ENCODE data around the gene METTL21A. TPM values are rescaled to one million over a fixed set of nuclear protein-coding genes. Genes with fewer than 3 reads are reported as not detected.

The METTL21A gene
- polyA plus RNA-seq, 12 donors = 15.2 to 24.3 (median 19.8) TPM; not detected in 1

DNA sequence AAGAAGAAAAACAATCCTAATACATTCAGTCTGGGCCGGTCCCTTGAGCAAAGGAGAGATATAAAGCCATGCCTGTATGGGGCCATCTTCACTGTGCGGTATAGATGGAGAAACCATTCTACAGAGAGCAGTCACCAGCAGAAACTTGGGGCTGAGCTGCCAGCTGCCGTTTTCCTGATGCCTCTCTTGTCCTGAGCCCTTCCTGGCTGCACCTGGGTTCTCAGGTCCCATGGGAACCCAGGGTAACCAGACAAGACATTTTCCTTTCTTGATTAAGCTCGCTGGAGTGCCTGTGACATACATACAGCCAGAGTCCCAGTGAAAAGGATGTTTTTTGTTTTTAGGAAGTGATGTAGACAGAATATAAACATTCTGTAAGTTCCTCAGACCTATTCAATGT, 5.3 kb upstream of the METTL21A start:
- no peak for DNase-seq

DNA sequence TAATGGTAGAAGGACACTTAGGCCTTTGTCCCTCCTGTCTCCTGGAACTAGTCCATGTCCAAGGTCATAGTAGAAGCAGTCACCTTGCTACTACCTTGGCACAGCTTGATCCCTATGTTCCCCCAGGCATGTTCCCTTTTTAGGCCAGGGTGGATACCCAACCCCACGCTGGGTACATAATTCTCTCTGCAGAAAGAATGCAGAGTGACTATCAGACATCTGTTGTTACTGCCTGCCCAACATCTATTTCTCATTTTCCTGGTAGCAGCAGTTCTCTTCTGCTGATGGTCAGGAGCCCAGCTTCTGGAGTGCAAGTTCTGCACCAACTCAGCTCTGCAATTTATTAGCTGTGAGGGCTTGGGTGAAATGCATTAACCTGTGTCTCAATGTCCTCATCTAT, 4.4 kb upstream of the METTL21A start:
- DNase-seq = no peak

DNA sequence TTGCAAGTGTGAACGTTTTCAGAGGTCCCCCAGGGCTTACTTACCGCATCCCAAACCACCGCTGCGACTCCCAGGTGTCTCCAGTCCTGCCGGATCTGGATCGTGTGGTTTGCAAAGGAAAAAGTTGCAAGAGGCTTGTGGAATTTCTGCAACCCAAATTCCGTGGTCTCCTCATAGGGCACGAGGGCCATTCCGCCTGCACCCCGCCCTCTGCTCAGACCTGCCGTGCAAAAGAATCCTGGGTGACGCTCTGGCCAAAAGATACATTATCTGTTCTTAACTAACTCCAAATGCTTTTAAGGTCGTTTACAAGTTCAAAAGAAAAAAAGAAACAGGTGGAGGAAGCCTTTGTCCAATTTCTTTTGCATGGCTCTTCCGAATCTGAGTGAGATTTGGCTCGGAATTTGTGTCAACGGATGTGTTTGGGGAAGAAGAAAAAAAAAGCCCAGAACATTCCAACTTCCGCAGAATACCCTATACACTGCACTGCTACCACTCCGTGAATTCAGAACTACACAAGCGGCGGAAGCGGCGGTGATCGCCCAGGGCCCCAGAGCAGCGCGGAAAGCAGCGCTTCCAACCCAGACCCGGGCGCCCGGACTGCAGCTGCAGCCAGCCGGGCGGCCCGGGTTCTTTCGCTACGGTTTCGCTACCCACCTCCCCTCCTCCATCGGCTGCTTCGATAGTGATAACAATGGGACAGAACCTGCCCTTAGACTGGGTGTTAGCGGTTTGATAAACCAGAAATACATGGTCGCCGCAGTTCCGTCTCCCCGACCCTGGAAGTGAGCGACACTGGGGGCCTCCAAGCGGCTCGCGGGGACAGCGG, 795 bp downstream of the METTL21A start:
- peak; percentile 68 for DNase-seq

DNA sequence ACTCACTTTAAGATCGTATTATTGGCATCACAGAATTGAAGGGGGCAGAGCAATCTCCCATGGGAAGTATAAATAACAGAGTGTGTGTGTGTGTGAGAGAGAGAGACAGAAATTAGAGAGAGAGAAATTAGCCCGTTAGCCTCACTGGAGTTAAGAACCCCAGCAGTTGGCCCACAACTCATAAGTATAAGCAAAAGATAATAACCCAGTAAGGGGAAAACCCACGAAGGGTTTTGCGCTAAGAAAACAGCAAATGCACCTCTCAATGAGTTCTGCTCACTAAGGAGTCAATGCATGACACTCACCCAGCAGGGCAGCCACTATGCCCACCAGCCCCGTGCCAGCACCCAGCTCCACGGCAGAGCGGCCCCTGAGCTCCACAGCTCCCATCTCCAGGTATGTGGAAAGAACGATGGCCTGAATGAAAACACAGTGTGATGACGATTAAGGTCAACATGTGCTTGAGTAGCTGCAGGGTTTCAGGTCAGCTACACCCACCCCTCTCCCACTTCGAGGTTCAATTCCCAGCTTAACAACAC, 3.6 kb downstream of the METTL21A start:
- no peak for DNase-seq

DNA sequence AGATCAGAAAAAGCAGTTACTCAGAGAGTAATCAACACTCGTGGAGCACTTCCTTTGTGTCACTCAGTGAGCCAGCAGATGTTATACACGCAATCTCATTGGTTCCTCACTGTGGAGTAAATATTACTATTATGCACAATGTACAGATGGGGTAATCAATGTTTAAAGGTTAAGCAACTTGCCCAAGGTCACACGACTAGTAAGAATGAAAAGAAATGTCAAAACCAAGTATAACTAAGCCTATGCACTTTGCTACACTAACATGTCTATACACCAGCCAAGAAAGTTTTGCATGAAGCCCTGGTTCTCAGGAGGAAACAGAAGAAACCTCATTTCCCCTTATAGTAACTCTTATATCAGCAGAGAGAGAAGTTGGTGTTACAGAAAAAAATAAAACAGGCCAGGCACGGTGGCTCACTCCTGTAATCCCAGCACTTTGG, 5.4 kb downstream of the METTL21A start:
- DNase-seq = no peak

DNA sequence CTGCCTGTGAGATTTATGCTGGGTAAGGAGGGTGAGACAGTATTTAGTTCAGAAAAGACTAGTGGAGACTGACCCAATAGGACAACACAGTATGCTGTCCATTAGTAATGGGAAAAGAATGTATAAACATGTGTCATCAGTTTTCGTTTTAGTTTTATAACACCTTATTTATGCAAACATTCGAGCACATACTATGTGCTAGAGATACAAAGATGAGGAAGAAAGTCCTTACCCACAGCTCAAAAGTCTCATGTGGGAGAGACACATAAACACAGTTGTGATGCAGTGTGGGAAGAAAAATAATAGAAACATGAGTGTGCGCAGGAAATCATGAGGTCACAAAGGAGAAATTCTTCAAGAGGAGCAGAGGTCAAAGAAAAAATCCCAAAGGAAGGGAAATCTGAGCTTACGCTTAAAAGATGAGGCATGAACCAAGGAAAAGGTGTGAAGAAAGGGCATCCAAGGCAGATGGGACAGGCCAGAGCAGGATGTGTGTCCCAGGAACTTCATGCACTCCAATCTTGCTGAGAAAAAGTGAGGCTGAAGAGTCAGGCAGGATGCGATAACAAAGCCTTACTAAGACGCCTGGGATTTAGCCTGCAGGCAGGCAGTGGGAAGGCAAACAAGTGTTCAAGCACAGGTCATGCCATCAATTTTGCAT, 8.1 kb downstream of the METTL21A start:
- no peak for DNase-seq

DNA sequence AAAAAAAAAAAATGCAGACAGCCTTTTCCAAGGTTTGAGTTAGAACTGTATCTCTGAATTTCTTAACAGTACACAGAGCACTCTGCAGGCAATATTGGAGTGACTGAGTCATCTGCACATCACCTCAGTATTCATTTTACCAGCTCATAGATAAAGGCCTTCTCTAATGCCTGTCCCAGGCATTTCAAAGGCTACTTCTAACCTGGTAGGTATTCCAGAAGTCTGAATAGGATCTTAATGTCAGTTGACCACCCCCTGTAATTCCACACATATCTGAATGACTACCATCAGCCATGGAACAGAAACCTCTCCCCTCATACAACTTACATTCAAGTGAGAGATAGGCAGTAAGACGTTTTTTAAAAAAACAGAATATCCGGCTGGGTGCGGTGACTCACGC, 9.0 kb downstream of the METTL21A start:
- no peak for DNase-seq

DNA sequence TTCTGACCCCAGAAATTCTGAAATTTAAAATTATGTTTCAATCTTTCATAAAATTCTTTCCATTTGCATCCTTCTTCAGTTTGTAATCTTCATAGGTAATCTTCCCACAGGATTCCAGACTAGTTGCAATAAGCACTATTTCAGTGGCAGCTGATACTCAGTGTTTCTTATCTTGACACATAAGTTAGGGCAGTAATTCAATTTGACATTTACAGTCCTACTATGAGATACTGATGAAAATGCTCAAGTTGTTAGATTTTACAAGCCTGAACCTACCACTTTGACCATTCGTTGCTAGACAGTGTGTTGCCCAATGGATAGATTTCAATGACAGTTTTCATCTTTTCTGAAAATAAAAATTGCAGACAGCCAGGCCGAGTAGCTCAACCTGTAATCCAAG, 10.4 kb downstream of the METTL21A start:
- DNase-seq = no peak

DNA sequence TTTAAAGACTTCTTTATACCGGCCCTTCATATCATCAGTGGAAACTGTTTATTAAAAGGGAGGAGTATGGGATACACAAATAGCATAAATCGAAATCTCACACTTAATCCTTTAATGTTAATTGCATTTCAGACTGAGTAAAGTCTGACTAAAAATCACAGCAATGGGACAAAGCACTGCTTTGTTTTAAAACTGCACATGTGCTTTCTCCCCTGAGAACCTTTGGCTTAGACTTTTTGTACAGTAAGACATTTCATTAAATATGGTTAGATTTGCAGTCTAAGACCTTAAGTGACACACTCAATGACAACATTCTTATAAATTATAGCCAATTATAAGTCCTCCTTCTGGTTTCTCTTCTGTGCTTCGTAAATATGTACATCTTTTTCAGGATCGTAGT, 12.5 kb downstream of the METTL21A start:
- no peak for DNase-seq

DNA sequence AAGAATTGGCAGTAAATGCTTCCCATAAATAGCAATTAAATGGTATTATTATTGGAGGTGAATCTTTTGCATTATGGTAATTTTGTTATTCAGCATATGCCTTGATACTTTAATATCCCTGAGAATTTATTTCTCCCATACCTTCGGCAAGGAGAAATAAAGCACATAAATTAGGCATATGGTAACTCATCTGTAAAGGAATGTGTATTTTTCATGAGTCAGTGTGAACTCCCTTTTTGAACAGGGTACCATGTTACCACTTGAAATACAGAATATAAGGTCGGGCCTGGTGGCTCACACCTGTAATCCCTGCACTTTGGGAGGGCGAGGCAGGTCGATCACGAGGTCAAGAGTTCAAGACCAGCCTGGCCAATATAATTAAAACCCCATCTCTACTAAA, 18.4 kb downstream of the METTL21A start:
- no peak for DNase-seq

DNA sequence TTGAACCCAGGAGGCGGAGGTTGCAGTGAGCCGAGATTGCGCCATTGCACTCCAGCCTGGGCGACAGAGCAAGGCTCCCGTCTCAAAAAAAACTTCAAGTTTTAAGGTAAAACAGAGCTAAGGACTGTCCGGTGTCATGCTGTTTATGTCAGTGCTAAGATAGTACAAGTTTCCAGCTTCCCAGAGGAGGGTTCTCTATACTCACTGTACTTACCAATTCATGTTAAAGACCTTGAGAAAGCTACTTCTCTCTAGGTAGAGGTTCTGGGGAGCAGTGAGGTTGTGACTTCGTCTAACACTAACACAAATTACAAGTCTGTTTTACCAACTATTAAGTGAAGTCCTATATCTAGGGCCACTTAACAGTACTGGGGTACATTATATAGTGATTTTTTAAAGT, 18.8 kb downstream of the METTL21A start:
- no peak for DNase-seq

DNA sequence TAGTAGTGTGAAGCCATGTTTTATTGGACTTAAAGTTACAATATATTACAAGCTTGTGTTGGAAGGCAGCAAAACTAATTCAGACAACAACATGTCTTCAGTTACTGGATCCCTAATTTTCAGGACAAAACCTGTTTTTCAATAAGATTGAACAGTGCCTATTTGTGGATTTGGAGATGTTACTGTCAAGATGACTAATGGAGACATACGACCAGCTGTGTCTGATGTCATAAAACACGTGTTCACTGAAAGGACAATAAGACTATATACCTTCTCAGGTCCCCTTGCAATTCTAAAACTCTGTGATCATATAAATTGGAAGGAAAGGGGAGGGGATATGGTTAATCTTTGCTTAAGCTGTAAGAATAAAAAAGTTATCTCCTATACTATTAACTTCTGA, 21.7 kb downstream of the METTL21A start:
- no peak for DNase-seq

DNA sequence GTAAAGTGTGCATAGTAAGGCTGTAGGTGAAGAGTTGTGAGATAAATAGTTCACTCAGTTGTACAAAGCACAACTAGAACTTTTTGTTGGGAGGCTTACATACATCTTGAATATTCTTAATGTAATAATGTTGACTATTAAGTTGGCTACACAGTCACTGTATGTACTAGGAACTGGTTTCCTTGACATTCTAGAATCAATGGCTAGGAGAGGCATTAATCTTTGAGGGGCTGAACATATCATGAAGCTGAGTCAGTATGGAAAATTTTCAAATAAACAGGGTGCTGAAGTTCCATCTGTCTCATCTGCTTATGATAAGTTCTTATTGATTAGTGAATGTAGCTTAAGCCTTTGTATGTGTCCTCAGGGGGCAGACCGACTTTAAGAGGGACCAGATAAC, 23.4 kb downstream of the METTL21A start:
- no peak for DNase-seq

DNA sequence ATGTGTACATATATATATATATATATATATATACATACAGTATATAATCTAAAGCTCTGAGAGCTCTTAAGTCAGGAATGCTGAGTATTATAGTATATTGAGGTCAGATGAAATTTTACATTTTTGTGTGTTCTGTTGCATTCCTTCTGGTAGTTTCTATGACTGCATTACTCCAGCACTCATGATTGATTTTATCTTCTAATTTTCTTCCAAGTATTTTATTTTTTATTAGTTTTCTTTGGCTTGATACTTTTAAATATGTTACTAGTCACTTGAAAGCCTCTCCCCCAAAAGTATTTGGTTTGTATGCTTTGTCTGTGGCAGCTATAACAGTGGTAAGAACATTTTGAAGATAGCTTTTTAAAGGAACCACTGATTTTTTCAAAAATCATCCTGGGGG, 25.0 kb downstream of the METTL21A start:
- no peak for DNase-seq

DNA sequence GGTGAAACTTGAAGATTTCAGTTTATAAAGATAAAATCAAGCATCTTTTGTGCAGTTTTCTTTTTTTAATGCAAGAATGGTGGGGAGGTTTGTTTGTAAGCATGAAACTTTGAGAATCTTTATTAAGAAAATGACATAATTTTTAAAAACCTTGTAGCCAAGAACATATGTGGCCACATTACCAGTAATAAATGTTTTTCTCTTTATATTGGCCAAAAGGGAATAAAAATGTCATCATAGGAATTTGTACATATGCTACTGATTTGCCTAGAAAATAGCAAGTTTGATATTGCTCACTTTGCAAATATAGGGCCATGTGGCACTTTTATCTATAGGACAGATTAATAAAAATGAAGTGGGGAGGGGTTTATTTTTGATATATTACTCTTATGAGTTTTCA, 25.6 kb downstream of the METTL21A start:
- no peak for DNase-seq

DNA sequence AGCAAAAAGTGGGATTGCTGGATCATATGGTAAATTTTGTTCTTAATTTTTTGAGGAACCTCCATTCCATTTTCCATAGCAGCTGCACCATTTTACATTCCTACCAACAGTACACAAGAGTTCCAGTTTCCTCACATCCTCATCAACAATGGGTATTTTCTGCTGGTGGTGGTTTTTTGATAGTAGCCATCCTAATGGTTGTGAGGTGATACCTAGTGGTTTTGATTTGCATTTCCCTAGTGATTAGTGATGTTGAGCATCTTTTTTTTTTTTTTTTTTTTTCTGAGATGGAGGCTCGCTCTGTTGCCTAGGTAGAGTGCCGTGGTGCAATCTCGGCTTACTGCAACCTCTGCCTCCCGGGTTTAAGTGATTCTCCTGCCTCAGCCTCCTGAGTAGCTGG, 30.5 kb downstream of the METTL21A start:
- DNase-seq = no peak

DNA sequence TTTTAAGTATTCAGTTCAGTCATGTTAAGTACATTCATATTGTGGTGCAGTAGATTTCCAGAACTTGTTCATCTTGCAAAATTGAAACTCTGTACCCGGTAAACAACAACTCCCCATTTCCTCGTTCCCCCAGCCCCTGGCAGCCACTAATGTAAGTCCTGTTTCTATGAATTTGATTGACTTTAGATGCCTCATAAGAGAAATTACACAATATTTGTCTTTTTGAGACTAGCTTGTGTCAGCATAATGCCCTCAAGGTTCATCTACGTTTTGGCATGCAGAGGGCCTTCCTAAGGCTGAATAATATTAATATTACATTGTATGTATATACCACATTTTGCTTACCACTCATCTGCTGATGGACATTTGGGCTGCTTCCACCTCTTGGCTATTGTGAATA, 30.9 kb downstream of the METTL21A start:
- no peak for DNase-seq

DNA sequence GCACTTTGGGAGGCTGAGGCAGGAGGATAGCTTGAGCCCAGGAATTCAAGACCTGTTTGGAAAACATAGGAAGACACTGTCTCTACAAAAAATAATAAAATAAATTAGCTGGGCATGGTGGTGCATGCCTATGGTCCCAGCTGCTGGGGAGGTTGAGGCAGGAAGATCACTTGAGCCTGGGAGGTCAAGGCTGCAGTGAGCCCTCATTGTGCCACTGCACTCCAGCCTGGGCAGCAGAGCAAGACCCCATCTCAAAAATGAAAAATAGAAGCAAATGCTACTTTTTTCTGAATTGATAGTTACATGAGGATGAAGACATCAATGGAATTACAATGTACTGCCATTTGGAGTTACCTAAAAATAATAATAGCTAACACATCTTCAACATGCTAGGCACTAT, 31.9 kb downstream of the METTL21A start:
- DNase-seq = no peak

DNA sequence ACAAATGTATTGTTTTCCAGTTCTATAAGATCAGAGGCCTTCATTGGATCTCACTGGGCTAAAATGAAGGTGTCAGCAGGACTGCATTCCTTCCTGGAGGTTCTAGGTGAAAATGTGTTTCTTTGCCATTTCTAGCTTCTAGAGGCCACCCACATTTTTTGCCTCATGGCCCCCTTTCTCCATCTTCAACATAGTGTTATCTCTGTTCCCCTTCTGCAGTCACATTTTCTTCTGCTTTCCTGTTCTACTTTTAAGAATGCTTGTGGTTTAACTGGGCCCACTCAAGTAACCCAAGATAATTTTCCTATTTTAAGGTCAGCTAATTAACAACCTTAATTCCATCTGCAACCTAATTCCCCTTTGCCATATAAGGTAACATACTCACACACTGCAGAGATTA, 36.1 kb downstream of the METTL21A start:
- DNase-seq = no peak

DNA sequence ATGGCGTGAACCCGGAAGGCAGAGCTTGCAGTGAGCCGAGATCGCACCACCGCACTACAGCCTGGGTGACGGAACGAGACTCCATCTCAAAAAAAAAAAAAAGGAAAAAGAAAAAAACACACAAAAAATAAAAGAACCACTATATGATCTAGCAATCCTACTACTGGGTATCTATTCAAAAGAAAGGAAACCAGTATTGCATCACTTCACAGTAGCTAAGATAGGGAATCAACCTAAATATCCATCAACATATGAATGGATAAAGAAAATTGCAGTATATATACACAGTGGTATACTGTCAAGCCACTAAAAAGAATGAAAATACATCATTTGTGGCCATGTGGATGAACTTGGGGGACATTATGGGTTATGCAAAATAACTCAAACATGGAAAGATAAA, 37.9 kb downstream of the METTL21A start:
- DNase-seq = no peak

DNA sequence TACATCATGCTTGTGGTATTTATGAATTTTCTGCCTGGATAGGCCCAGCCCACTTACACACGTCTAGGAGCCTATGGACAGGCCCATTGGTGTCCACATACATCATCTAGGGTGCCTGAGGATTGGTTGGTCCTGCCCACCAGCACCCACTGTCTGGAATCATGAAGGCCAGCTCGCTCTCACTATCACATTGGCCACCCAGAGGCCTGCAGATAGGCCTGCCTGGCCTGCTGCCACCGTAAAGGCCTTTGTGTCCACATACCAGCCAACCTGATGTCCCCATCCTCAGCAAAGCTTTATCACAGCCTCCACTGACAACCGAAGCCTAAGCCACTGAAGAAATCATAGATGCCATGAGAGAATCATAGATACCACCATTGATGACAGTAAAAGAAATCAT, 40.2 kb downstream of the METTL21A start:
- DNase-seq = no peak

DNA sequence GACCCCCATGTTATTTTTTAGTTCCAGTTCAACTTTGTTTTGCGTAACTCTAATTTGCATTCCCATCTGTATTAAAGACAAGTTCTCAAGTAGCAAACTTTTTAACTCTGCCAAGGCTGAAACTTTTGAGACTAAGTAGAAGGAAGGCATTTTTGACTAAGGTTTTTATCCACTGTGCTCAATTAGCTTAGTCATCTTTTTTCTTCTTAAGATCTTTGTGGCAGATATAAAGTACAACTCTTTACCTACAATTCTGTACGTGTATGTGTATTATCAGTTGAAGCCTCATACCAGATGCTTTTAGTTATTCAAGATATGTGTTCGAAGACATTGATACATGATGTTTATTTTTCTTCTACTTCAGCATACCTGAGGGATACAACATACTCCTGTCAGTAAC, 53.8 kb downstream of the METTL21A start:
- no peak for DNase-seq

DNA sequence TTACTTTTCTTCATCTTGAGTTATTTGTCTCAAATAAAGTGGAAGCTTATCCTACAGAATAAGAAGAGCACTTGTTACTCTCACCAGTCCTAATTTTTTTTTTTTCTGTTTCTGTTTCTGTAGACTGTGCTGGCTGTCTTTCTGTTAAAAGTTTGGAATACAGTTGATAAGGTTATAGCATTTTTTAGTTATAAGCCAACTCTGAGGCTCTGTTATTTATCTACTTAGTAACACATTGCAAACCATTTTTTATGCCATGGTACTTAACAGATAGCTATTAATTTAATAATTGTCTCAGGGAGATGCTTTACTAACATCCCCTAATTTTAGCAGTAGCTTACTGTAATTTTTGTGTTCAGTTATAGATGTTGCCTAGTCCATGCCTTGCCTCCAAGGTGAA, 57.5 kb downstream of the METTL21A start:
- DNase-seq = no peak

All from muscle of arm (tissue), 12 donors.